Fibroblast of skin of back (primary cell): Measurements from ENCODE around the gene PITPNB.
A peak's percentile ranks its signal among the peaks of the same experiment; 100 is the strongest.

Experiments
- DNase-seq: peaks from one replicate; pipeline ENCODE4 v3.0.0-alpha.2; 2013

PITPNB gene

GRCh38 chr22:27858626-27859025, 60.4 kb downstream of the PITPNB start:
- DNase-seq = no peak

GRCh38 chr22:27857443-27857842, 61.6 kb downstream of the PITPNB start:
- DNase-seq = no peak

- no peak for DNase-seq
These were observed 62.7 kb downstream of the PITPNB start for GRCh38 chr22:27856386-27856785.

GRCh38 chr22:27853424-27853823, 65.6 kb downstream of the PITPNB start:
- no peak for DNase-seq

- DNase-seq = peak; percentile 59
These were observed 66.9 kb downstream of the PITPNB start for GRCh38 chr22:27851974-27852746.

GRCh38 chr22:27850000-27850521, 69.0 kb downstream of the PITPNB start:
- DNase-seq = peak; percentile 38

- DNase-seq = no peak
These were observed 71.1 kb downstream of the PITPNB start for GRCh38 chr22:27848005-27848404.

- DNase-seq = no peak
These were observed 72.1 kb downstream of the PITPNB start for GRCh38 chr22:27846910-27847309.

GRCh38 chr22:27846248-27846757, 72.8 kb downstream of the PITPNB start:
- no peak for DNase-seq

- no peak for DNase-seq
These were observed 73.4 kb downstream of the PITPNB start for GRCh38 chr22:27845644-27846043.

GRCh38 chr22:27844656-27845591, 74.1 kb downstream of the PITPNB start:
- peak; percentile 42 for DNase-seq

GRCh38 chr22:27844256-27844655, 74.8 kb downstream of the PITPNB start:
- no peak for DNase-seq

GRCh38 chr22:27843441-27843840, 75.6 kb downstream of the PITPNB start:
- DNase-seq = no peak

GRCh38 chr22:27842669-27843431, 76.2 kb downstream of the PITPNB start:
- DNase-seq = peak; percentile 45

- no peak for DNase-seq
These were observed 76.9 kb downstream of the PITPNB start for GRCh38 chr22:27842201-27842600.

- DNase-seq = no peak
These were observed 78.6 kb downstream of the PITPNB start for GRCh38 chr22:27840436-27840835.

- no peak for DNase-seq
These were observed 79.9 kb downstream of the PITPNB start for GRCh38 chr22:27839057-27839660.

- peak; percentile 65 for DNase-seq
These were observed 82.9 kb downstream of the PITPNB start for GRCh38 chr22:27836181-27836580.

GRCh38 chr22:27835446-27835845, 83.6 kb downstream of the PITPNB start:
- peak; percentile 74 for DNase-seq

GRCh38 chr22:27834364-27835185, 84.5 kb downstream of the PITPNB start:
- DNase-seq = no peak

GRCh38 chr22:27833803-27834202, 85.3 kb downstream of the PITPNB start:
- no peak for DNase-seq
